ENCODE measurements around the gene GNAO1.

Gene GNAO1

GRCh38 chr16:56337858-56338325, 146.6 kb downstream of the GNAO1 start:
- DNase-seq = no peak

DNA sequence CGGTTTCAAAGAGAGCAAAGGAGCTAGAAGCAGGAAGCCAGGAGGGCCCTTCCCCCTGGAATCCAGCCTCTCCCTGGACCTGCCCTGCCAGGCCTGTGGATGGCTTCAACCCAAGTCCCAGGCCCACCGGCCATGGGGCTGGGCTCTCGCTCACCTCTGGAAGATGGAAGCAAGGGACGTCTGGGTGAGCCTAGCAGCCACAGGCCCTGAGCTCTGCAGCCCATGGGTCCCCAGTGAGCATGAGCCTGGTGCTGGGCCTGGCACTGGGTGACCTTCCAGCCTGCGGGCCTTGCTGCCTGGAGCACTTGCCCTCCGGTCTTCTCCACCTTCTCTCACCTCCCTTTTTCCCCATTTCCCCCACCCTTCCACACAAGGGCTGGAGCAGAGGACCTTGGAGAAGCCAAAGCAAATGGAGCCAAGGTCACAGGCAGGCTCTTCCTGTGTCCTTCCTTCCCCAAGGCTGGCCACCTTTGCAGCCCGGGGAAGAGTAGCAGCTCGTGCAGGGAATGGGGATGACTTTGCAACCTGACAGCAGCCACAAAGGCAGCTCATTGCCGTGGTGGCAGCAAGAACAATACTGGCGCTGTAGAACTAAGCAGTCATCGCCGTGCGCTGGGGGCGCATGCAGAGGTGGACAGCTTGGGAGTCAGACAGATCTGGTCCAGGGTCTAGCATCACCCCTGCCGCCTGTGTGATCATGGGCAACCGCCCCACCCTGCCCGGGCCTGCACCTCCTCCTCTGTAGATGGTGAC, 147.5 kb downstream of the GNAO1 start:
- no peak for DNase-seq

- DNase-seq = no peak
Measured at GRCh38 chr16:56339431-56340195, 148.3 kb downstream of the GNAO1 start.

DNA sequence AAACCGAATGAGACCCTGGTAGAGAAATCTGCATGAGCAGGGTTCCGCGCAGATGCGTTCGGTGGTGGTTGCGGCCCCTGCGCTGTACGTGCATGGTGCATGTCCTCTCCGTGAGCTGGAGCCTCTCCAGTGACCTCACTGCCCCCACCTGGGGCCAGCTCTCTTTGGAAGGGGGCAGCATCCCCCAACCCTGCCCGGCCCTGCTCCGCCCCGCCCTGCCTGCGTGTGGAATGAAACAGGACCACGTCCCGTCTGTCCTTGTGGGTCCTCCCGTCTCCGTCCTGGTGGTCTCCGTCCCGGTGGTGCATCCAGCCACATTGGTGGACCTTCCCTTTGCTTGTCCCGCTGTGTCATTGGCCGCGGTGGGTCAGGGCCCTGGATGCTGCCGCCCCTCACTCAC, 149.1 kb downstream of the GNAO1 start:
- DNase-seq = no peak

GRCh38 chr16:56340864-56341365, 149.6 kb downstream of the GNAO1 start:
- DNase-seq = no peak

DNA sequence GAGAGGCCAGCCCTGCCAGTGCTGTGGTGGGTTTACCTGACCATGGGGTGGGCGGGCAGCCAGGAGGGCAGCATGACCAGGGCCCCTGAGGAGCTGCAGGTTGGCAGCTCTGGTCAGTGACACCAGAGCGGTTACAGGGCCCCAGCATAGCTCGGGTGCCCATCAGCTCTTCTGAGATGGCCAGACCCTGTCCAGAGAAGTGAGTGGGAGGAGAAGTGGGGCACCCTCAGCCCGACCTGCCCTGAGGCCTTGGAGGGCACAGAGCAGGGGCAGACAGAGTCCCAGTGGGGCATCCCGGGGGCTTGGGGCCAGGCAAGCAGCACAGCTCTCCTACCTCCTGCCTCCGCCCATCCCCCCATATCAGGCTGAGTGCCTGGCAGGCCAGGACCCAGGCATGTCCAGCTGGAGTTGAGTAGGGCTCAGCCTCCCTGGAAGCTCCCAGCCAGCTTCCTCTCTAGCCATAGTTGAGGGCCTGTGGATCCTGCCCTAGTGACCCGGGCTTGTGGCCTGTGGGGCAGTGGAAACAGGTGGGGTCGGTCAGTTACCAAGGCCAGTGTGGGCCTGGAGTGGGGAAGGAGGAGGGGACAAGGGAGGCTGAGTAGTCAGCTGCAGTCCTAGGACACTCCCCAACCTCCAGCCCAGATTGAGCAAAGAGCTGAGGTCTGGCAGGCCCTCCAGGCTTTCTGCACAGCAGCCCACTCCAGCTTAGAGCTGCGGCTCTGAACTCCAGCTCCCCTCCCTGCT, 150.5 kb downstream of the GNAO1 start:
- no peak for DNase-seq

DNA sequence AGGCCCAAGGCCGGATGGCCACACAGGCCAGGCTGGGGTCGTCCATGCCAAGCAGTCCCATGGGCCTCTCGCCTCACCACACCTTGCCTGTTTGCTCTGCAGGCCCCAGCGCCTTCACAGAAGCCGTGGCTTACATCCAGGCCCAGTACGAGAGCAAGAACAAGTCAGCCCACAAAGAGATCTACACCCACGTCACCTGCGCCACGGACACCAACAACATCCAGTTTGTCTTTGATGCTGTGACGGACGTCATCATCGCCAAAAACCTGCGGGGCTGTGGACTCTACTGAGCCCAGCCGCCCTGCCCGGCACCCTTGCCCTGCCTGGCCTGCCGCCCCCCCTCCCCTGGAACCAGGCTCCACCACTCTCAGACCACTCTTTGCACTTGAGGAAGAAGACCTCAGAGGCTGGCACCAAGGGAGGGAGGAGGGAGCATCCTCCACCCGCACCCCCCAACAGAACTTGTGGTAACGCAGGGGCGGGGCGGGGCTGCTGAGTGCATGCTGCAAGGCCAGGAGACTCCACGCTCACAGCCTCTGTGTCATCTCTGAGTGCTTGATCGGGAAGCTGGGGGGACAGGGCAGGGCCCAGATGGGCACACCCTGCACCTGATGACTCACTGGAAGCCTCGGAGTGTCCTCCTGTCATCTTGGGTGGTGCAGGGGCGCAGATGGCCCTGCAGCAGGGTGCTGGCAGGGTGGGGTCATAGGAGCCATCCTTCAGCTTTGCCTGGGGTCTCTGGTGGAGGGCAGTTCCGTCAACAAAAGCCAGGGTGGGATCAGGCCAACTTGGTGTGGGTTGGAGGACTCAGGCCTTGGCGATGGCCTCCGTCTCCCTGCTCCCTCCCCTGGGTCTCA, 152.6 kb downstream of the GNAO1 start:
- no peak for DNase-seq

DNA sequence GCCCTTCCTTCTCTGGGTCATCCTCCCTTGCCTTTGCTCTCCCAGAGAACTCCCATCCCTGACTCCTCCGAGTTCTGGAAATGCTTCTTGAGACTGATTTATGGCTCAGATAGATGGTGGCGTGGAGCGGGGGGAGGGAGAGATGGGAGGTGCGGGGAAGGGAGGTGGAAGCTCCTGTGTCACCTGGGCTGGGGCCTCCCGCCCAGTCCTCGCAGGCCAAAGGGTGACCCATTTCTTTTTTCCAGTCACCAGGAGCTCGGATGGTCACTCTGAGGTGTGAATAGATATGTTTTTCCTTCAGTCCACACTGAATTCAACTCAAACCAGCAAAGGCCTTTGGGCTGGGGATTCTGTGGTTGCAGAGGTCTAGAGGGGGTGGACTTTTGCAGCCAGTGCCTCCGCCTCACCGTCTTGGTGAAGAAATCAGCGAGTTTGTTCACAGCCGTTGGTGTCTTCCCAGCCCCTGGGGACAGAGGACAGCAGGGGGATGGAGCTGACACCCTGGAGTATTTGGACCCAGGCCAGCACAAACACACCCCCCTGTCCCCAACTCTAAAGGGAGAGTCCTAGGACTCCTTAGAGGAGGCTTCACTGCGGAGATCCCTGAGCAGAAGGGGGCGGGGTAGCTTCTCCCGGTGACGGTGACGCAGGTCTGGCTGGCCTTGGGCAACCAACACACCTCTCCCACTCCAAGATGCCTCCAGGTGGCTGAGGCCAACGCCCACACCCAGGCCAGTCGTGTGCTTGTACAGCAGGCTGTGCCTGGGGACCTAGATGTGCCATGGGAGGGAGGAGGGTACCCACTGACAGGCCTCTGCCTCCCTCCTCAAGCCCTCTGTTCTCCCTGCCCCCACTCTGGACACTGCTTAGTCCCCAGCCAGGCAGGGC, 153.5 kb downstream of the GNAO1 start:
- DNase-seq = no peak

DNA sequence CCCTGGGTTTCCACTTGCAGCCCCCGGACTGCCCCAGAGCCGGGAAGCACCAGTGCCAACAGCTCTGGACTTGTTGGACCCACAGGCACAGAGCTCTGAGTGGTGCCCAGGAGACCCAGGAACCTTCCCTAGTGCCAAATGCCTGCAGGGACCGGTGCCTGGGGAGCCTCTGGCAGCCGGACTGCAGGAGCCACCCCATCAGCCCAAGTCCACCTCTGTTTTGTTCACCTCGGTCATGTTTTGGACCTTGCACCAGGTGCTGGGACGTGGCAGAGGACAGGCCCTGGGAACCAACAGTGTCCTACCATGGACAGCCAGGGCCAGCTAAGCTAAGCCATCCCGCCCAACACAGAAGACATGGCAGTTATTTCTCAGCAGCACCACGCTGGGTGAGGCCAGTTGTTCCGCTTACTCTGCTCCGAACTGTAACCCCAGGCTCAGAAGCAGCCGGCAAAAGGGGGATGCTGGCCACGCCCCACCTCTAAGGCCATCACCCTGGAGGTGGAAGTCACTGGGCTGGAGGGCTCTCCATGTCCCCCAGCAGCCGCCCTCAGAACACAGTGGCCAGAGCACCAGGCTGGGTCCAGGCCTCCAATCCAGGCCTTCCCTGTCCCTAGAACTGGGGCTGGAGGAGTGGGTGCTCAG, 154.2 kb downstream of the GNAO1 start:
- no peak for DNase-seq

DNA sequence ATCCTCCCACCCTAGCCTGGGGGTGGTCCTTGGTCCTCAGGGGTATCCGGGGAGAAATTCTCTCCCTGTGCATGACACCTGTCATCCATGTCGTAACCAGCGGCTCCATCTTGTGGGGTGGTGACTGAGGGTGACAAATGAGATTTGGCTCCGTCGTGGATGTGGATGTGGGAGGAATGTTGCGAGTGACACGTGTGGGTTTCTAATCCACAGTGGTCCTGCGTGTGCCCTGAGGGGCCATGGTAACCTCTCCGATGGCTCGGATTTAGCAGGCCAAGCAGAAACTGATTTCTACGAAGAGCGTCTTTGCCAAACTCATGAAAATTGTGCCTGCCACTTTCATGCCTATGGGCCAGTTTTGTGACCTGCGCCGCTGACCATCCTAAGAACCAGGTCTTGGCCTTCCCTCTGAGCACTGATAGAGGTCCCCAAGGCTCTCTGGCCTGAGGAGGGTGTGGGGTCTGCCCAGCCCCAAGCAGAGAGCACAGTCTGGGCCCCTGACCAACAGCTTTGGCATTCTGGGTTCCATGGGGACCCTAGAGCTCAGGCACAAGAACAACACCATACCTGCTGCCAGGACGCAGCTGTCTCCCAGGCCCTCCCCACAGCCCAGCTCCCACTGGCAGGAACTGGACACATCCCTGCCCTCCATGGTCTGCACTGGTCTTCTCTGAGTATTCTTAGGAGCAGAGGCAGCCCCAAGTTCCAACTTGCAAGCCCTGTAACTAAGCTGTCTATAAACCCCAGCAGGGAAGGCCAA, 155.0 kb downstream of the GNAO1 start:
- no peak for DNase-seq

DNA sequence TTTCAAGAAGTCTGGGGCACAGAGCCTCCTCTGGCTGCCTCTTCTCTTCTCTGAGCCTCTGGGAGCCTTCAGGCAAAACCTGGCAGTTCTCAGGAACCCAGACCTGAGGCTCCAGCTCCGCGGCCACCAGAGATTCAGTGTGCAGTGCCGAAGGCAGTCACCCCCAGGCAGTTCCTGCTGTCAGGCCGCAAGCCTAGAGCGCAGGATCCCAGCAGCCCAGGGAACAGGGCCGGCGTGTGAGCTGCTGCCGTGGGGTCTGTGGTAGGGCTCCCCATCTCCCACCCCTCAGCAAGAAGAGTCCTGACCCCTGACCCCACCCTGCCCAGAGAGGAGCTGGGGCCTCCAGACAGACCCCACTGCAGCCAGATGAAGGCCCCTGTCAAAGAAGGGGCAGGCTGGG, 155.9 kb downstream of the GNAO1 start:
- DNase-seq = no peak

GRCh38 chr16:56347670-56348069, 156.4 kb downstream of the GNAO1 start:
- no peak for DNase-seq

DNA sequence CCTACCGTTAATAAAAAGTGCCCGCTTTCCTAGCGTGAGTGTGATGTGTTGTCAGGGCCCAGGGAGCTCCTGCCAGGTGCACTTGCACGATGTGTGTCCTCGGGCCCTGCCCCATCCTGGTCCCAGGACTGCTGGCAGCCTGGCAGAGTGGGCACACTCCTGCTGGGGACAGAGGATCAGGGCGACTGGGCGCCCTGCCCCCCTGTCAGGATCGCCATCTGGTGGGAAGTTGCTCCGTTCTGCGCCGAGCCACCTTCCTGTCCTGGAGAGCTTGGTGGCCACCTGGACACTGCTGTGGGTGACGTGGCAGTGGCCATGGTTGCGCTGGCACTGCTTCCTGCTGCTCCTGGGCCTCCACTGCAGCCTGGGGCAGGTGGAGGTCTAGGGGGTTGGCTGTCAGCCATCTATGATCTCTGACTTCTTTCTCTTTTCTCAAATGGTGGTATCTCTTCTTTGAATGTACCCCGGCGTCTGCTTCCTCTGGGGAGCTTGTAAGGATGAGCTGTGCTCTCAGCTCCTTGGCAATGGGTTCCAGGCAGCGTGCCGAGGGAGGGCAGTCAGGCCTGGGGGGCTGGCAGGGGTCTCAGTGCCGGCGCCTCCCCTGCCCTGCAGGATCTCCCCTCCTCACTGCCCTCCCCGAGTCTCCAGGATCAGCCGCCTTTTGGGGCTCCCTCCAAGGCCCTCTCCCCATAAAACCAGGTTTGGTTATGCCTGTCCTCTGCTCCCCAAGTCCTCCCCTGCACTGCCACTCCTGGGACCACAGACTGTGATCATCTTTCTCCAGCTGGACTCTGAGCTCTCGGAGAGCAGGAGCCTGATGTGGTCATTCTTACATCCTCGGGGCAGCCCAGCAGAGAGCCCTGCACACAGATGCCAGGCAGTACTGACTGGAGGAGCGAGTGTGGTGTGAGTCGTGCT, 157.1 kb downstream of the GNAO1 start:
- DNase-seq = no peak

GRCh38 chr16:56349086-56349415, 157.8 kb downstream of the GNAO1 start:
- DNase-seq = no peak

GRCh38 chr16:56349711-56350161, 158.4 kb downstream of the GNAO1 start:
- no peak for DNase-seq

DNA sequence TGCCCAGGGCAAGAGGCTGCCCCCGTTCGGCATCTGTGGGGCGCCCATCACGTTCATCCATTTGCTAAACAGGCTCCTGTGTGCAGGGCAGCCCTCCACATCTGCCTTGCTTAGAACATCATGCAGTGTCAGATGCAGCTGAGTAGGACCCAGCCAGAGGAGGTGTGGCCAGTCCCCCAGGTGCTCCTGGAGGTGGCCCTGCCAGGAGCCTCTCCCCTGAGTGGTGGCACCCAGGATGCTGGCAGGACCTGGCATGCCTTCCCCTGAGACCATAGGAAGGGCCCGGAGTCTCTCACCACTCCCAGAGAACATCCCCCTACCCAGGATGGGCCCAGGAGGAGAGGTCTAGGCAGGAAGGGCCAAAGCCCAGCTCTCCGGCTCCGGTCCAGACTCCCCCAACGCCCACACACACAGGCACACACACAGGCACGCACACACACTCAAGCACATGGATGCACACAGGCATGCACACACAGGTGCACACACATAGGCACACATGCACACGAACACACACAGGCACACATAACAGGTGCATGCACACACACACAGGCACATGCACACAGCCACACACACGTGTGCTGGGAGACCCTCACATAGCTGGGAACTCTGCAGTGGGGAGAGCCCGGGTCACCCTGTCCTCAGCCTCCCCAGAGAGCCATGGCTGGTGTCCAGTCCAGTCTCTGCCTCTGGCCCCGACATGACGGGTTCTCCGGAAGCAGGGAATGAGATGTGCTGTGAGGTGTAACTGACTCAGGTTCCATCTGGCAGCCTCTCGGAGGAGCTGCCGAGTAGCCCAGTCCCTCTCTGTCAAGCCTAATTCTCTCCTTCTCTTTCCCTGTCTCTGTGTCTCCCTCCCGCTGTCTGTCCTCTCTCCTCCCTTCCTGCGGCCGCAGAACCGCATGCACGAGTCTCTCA, 159.5 kb downstream of the GNAO1 start:
- no peak for DNase-seq

GRCh38 chr16:56351481-56351880, 160.2 kb downstream of the GNAO1 start:
- no peak for DNase-seq

Data from NCI-H1092 (cell line).